Calu3 (cell line): ENCODE data around the gene OFD1. TPM values are rescaled to one million over a fixed set of nuclear protein-coding genes. Genes with fewer than 3 reads are reported as not detected.

Source experiments
- BruUV-seq: library from RNA; stranded (reverse); fragments of 400-500 nt; replicated peaks from 2 replicates; lab custom pipeline; 2021; lab: Mats Ljungman, UMichigan
- CTCF ChIA-PET: fragments of 300-600 bp; sonication (Branson Sonifier 250); formaldehyde crosslinking; loops from one replicate; lab custom pipeline; 2022; ENCODE audit warnings: antibody characterized with exemption; lab: Charles Lee
- DNase-seq: peaks from one replicate; pipeline ENCODE4 v3.0.0; 2022
- H3K27ac Mint-ChIP-seq: one replicate; pipeline ENCODE4 v1.8.0; 2022; ENCODE audit warnings: mixed read lengths; ENCODE audit not compliant: unreplicated experiment
- H3K27me3 Mint-ChIP-seq: one replicate; pipeline ENCODE4 v1.8.0; 2022; ENCODE audit warnings: mixed read lengths; ENCODE audit not compliant: unreplicated experiment
- H3K36me3 Mint-ChIP-seq: one replicate; pipeline ENCODE4 v1.8.0; 2022; ENCODE audit warnings: mild to moderate bottlenecking, moderate library complexity, mixed read lengths; ENCODE audit not compliant: insufficient read depth, unreplicated experiment
- H3K4me1 Mint-ChIP-seq: one replicate; pipeline ENCODE4 v1.8.0; 2022; ENCODE audit warnings: mild to moderate bottlenecking, low read depth, mixed read lengths; ENCODE audit not compliant: unreplicated experiment
- H3K4me3 Mint-ChIP-seq: one replicate; pipeline ENCODE4 v1.8.0; 2022; ENCODE audit warnings: mild to moderate bottlenecking, low read depth, moderate library complexity, mixed read lengths; ENCODE audit not compliant: unreplicated experiment
- H3K9me3 Mint-ChIP-seq: one replicate; pipeline ENCODE4 v1.8.0; 2022; ENCODE audit warnings: low read depth, mixed read lengths; ENCODE audit not compliant: unreplicated experiment
- intact Hi-C: fragments of 100-400 bp; cut with micrococcal nuclease; formaldehyde crosslinking; loops from one replicate; pipeline ENCODE4 v1.10.0; 2022; ENCODE audit not compliant: unreplicated experiment
- total RNA-seq: library from RNA; stranded (reverse); gene quantifications from 2 replicates; pipeline ENCODE4 v1.2.3, GENCODE V29; 2022
- TF ChIP-seq, protein P1 (sequence below): fragments of 200-600 bp; IDR thresholded peaks from one replicate; pipeline ENCODE4 v1.8.0; 2022; ENCODE audit warnings: antibody characterized with exemption; ENCODE audit not compliant: unreplicated experiment

OFD1 gene
- total RNA-seq, 1 experiment from 2014 or later = 46.4 TPM

DNA sequence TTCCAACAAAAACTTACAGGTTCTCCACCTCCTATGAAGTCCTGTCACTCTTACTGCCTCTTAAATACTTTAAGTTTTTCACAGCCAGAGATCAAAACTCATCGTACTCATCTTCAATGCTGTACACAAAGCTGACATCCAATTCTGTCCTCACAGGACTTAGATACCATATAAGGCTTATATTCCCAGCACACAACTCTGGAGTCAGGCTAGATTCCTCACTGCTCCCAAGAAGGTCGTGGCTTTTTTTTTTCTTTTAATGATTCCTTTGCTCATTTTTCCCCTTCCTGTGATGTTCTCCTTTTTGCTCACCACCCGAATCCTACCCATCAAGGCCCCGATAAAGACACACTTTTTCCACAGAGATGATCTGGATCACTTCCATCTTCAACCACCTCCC, 1.0 kb upstream of the OFD1 start:
- H3K9me3 Mint-ChIP-seq = no peaks in the 10 kb centered on the region
- H3K36me3 Mint-ChIP-seq = peaks cover 29% of the 10 kb centered on the region
- intact Hi-C loops = loop anchor here (5.0 kb wide), 1 partner anchor 41 kb away; no protein-coding TSS in a partner anchor
- H3K27me3 Mint-ChIP-seq = no peaks in the 10 kb centered on the region
- BruUV-seq = no TSS peak
- H3K4me1 Mint-ChIP-seq = peaks cover 26% of the 10 kb centered on the region
- TF ChIP-seq, protein P1, sequence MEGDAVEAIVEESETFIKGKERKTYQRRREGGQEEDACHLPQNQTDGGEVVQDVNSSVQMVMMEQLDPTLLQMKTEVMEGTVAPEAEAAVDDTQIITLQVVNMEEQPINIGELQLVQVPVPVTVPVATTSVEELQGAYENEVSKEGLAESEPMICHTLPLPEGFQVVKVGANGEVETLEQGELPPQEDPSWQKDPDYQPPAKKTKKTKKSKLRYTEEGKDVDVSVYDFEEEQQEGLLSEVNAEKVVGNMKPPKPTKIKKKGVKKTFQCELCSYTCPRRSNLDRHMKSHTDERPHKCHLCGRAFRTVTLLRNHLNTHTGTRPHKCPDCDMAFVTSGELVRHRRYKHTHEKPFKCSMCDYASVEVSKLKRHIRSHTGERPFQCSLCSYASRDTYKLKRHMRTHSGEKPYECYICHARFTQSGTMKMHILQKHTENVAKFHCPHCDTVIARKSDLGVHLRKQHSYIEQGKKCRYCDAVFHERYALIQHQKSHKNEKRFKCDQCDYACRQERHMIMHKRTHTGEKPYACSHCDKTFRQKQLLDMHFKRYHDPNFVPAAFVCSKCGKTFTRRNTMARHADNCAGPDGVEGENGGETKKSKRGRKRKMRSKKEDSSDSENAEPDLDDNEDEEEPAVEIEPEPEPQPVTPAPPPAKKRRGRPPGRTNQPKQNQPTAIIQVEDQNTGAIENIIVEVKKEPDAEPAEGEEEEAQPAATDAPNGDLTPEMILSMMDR = no peak
- CTCF ChIA-PET = interaction anchor here (1.4 kb wide), 1 partner anchor 64 kb away, joined by 4 read pairs; no protein-coding TSS in a partner anchor
- no peak for DNase-seq
- peak overlapping the region; percentile 100 for H3K27ac Mint-ChIP-seq
- H3K4me3 Mint-ChIP-seq = peak overlapping the region; percentile 98

DNA sequence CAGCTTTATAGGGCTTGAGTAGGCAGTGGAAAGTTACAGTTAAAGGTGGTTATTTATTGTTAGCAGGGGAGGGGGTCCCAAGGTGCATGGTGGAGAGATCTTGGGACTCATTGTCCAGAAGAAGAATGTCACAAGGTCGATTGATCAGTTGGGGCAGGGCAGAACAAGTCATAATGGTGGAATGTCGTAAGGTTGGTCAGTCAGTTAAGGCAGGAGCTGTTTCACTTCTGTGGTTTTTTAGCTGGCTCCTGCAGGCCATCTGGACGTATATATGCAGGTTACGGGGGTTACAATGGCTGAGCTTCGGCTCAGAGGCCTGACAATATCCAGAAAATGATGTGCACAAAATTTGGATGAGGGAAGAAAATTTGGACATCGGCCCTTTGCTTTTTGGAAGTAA, 7.1 kb downstream of the OFD1 start:
- BruUV-seq = no TSS peak
- peak; percentile 11 for DNase-seq
- Mint-ChIP-seq H3K36me3 (peaks cover 38% of the 10 kb centered on the region), H3K4me3 (peak overlapping the region; percentile 59), H3K27ac (peak overlapping the region; percentile 89), H3K27me3 (no peaks in the 10 kb centered on the region), H3K4me1 (peaks cover 17% of the 10 kb centered on the region), H3K9me3 (no peaks in the 10 kb centered on the region)
- CTCF ChIA-PET = interaction anchor here (0.9 kb wide), 1 partner anchor 287 kb away, joined by 3 read pairs; no protein-coding TSS in a partner anchor
- intact Hi-C loops = no loop called here
- TF ChIP-seq, protein P1 = no peak

DNA sequence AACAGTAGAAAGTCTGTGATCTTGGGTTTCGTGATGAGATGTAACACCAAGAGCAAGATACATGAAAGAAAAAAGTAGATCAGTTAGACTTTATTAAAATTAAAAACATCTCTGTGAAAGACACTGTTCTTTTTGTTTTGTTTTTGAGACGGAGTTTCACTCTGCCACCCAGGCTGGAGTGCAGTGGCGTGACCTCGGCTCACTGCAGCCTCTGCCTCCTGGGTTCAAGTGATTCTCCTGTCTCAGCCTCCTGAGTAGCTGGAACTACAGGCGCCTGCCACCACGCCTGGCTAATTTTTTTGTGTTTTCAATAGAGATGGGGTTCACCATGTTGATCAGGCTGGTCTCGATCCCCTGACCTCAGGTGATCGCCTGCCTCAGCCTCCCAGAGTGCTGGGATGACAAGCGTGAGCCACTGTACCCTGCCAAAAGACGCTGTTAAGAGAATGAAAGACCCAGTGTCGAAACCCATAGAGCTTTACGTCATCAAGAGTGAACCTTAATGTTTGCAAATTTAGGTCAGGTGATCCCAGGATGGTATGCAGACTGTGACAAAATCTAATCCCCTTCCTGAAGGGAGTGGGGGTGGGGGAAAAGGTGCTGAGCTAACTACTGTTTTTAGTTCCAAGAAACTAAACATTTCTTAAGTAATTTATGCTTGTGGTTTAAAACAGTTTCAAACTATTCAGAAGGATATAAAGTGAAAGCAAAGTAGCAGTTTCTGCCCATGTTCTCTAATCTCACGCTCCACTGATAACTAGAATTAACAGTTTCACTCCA, 8.0 kb downstream of the OFD1 start:
- peak overlapping the region; percentile 59 for H3K4me3 Mint-ChIP-seq
- H3K4me1 Mint-ChIP-seq = peaks cover 26% of the 10 kb centered on the region
- no peaks in the 10 kb centered on the region for H3K27me3 Mint-ChIP-seq
- intact Hi-C loops = no loop called here
- H3K27ac Mint-ChIP-seq = peak overlapping the region; percentile 89
- no TSS peak for BruUV-seq
- TF ChIP-seq, protein P1 = no peak
- peak; percentile 38 for DNase-seq
- H3K9me3 Mint-ChIP-seq = no peaks in the 10 kb centered on the region
- CTCF ChIA-PET = no interaction called here
- H3K36me3 Mint-ChIP-seq = peaks cover 44% of the 10 kb centered on the region

DNA sequence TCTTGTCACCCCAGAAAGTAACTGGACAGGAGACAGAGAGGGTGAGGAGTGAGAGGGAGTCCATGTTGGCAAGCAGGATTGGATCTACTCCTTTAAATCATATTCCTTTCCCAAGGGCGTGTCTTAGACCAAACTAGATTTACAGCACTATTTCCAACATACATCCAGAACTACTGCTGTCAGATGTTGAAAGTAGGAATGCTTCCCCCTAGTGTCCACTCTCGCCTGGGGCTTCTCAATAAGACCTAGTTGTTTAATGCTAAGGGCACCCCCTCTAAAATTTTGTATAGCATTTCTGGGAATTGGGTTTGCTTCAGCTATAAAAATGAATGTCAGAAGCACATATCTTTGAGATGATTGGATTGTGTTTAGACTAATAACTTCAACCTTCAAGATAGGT, 13.3 kb downstream of the OFD1 start:
- Mint-ChIP-seq H3K4me3 (no peak overlapping the region), H3K27ac (peak overlapping the region; percentile 48), H3K4me1 (peaks cover 14% of the 10 kb centered on the region), H3K9me3 (no peaks in the 10 kb centered on the region), H3K36me3 (peaks cover 43% of the 10 kb centered on the region), H3K27me3 (no peaks in the 10 kb centered on the region)
- peak; percentile 43 for DNase-seq
- intact Hi-C loops = loop anchor here (1.0 kb wide), 1 partner anchor 90 kb away; no protein-coding TSS in a partner anchor
- TF ChIP-seq, protein P1 = peak; percentile 32
- CTCF ChIA-PET = no interaction called here
- BruUV-seq = no TSS peak
